Omental fat pad (tissue), 4 donors: ENCODE data around the gene GLB1L2. TPM values are rescaled to one million over a fixed set of nuclear protein-coding genes. Genes with fewer than 3 reads are reported as not detected.

ENCODE experiments used
- ATAC-seq: fragments of 150-250 bp; one replicate; pipeline ENCODE4 v1.9.1; 2016; ENCODE audit warnings: mild to moderate bottlenecking, moderate library complexity; ENCODE audit not compliant: low FRiP score
- DNase-seq: peaks from one replicate; pipeline ENCODE4 v3.0.0-alpha.2; 2019; ENCODE audit warnings: low spot score
- total RNA-seq, 4 donors: library from RNA; depleted of rRNA; stranded (reverse); fragments of >200 nt; gene quantifications; one replicate each; pipeline ENCODE4 v1.1.0, GENCODE V29; 2016
- TF ChIP-seq, protein P1 (sequence below), 3 donors: fragments of 450-650 bp; IDR thresholded peaks; one replicate each; pipeline ENCODE4 v1.5.1; 2016 to 2017; ENCODE audit warnings: antibody characterized with exemption in 3 of 3, mild to moderate bottlenecking in 3 of 3, moderate library complexity in 2 of 3

The GLB1L2 gene
- total RNA-seq, 4 donors from 2014 or later = 1.8 to 5.5 (median 2.4) TPM

DNA sequence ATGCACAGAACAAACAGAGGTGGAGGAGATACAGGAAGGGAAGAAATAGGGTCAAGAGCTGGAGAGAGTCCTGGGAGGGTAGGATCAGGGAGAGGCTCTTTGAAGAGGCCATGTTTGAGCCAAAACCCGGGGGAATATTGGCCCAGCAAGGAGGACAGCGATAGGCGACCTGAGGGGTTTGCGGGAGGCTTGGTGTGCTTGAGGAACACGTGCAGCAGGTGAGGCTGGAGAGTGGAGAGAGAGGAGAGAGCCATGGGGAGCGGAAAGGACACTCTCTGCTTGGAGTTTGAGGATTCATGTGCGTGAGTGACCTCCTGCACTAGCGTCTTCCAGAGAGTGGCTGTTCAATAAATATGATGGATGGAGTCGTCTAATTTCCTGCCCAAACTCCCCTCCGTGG, 84.9 kb downstream of the GLB1L2 start:
- ATAC-seq (no peak), DNase-seq (no peak)
- TF ChIP-seq, protein P1, sequence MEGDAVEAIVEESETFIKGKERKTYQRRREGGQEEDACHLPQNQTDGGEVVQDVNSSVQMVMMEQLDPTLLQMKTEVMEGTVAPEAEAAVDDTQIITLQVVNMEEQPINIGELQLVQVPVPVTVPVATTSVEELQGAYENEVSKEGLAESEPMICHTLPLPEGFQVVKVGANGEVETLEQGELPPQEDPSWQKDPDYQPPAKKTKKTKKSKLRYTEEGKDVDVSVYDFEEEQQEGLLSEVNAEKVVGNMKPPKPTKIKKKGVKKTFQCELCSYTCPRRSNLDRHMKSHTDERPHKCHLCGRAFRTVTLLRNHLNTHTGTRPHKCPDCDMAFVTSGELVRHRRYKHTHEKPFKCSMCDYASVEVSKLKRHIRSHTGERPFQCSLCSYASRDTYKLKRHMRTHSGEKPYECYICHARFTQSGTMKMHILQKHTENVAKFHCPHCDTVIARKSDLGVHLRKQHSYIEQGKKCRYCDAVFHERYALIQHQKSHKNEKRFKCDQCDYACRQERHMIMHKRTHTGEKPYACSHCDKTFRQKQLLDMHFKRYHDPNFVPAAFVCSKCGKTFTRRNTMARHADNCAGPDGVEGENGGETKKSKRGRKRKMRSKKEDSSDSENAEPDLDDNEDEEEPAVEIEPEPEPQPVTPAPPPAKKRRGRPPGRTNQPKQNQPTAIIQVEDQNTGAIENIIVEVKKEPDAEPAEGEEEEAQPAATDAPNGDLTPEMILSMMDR (IDR thresholded peaks at IDR 0.05) = no peak

DNA sequence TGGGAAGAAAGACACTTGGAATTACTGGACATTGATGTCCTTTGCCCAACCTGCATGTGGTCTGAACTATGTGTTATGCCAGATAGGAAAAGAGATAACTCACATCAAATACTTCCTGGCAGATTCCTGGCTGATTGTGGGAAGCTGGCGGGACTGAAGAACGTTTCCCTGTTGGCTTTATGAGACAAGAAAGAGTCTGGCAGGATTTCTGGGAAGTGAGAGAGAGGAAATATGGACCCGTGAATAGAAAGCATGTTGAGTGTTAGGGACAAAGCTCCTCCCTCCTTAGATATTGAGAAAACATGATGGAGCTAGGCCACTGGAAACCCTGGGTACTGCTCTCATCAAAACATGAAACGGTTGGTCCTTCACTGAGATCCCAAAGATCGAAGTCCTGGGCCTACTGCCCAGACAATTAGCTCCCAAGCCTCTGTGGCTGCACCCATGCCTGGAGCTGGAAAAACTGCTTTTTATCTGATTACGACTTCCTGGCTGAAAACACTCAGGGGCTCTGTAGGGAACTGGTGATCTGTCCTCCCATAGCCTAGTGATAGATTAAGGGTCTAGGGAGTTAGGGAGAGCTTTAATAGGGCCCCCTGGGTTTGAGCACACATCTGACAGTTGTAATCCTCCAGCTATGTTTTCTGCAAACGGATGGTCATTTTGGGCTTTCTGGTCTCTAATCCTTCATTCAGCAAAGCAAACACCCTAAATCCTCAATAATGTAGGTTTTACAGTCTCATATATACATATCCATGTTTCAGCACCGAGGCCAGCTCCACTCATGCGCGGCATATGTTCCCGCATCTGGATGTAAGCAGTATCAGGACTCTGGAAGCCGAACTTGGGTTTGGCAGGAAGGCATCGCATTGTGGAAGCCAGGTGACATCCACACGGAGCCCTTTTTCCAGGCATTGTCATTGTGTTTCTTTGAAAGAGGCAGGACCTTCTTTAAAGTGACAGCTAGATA, 86.4 kb downstream of the GLB1L2 start:
- DNase-seq = no peak
- TF ChIP-seq, protein P1 (IDR thresholded peaks at IDR 0.05) = no peak
- no peak for ATAC-seq

DNA sequence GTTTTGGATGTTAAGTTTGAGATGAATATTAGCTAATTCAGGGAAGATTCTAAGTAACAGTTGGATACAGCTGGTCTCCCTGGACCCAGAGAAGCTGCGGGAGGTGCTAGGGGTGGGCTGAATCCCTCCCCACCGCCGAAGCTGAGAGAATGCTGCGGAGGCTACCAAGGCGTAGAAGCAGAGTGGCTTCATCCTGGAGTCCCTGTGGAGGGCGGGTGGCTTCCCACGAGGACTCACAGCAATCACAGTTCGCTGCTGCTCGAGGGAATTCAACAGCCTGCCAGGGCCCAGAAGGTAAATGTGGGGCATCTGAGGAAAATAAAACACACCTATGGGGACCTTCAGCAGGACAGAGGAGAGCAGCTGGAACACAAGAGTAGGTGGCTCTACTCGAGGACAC, 91.3 kb downstream of the GLB1L2 start:
- TF ChIP-seq, protein P1 (IDR thresholded peaks at IDR 0.05) = no peak
- DNase-seq = no peak
- no peak for ATAC-seq

DNA sequence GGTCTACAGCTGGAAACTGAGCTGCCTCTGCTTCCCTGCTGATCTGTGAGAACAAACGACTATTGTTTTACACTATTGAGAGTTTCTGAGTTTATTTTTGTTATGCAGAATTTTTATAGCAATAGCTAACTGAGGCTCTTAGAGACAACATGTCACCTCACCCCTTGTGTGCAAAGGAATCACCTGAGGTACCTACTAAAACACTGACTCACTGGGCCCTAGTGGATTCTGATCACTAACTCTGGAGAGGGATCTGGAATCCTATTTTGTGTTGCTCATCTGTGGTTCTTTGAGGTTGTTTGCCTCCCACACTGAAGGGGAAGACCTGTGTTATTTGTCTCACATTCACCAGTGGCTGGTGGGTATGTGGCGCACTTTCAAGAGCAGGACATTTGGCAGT, 93.6 kb downstream of the GLB1L2 start:
- ATAC-seq = no peak
- no peak for DNase-seq
- TF ChIP-seq, protein P1 (IDR thresholded peaks at IDR 0.05) = no peak

Other genes with a start within 250 kb of the GLB1L2 start
- 10 to 100 TPM; 10.4 to 14.3 (median 11.2) TPM for gene NCAPD3, start 108.0 kb upstream of the GLB1L2 start, total RNA-seq
- gene VPS26B, start 107.3 kb upstream of the GLB1L2 start, total RNA-seq = 10 to 100 TPM; 25.4 to 52.8 (median 37.0) TPM
- 10 to 100 TPM; 26.9 to 76.5 (median 59.6) TPM for gene THYN1, start 78.6 kb upstream of the GLB1L2 start, total RNA-seq
- gene ACAD8, start 78.4 kb upstream of the GLB1L2 start, total RNA-seq = 10 to 100 TPM; 21.4 to 33.4 (median 28.2) TPM
- gene GLB1L3, start 55.6 kb upstream of the GLB1L2 start, total RNA-seq = not detected
- under 1 TPM; 0.19 to 0.72 (median 0.55) TPM for gene B3GAT1, start 80.3 kb downstream of the GLB1L2 start, total RNA-seq